IPS-20b (cell line): Measurements from ENCODE around the gene CHRDL1.
"Not testable (repeated sequence)": the region's sequence is repeated elsewhere in the genome, so short reads cannot be mapped to it uniquely, and the experiment has no call there.

ENCODE experiments used
- H3K27ac ChIP-seq: one replicate; pipeline ENCODE4 v1.5.1; 2013; ENCODE audit warnings: low read length
- H3K27me3 ChIP-seq: 2 replicates; pipeline ENCODE4 v1.6.1; 2013; ENCODE audit warnings: mild to moderate bottlenecking, low read length, inconsistent platforms; ENCODE audit not compliant: insufficient read depth
- H3K36me3 ChIP-seq: 2 replicates; pipeline ENCODE4 v1.6.1; 2013; ENCODE audit warnings: low read depth, mild to moderate bottlenecking, inconsistent platforms, low read length, moderate library complexity; ENCODE audit not compliant: insufficient read depth
- H3K4me1 ChIP-seq: 2 replicates; pipeline ENCODE4 v1.6.1; 2013; ENCODE audit warnings: mild to moderate bottlenecking, control low read depth, inconsistent platforms, low read length, moderate library complexity; ENCODE audit not compliant: insufficient read depth
- H3K4me3 ChIP-seq: 2 replicates; pipeline ENCODE4 v1.5.1; 2013; ENCODE audit warnings: mild to moderate bottlenecking, low read length, inconsistent platforms
- H3K9ac ChIP-seq: 2 replicates; pipeline ENCODE4 v1.6.1; 2013; ENCODE audit warnings: low read depth, mild to moderate bottlenecking, inconsistent platforms, low read length, moderate library complexity
- H3K9me3 ChIP-seq: 2 replicates; pipeline ENCODE4 v1.6.1; 2013; ENCODE audit warnings: mild to moderate bottlenecking, low read depth, low read length, inconsistent platforms; ENCODE audit not compliant: insufficient read depth

The CHRDL1 gene, protein sequence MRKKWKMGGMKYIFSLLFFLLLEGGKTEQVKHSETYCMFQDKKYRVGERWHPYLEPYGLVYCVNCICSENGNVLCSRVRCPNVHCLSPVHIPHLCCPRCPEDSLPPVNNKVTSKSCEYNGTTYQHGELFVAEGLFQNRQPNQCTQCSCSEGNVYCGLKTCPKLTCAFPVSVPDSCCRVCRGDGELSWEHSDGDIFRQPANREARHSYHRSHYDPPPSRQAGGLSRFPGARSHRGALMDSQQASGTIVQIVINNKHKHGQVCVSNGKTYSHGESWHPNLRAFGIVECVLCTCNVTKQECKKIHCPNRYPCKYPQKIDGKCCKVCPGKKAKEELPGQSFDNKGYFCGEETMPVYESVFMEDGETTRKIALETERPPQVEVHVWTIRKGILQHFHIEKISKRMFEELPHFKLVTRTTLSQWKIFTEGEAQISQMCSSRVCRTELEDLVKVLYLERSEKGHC

DNA sequence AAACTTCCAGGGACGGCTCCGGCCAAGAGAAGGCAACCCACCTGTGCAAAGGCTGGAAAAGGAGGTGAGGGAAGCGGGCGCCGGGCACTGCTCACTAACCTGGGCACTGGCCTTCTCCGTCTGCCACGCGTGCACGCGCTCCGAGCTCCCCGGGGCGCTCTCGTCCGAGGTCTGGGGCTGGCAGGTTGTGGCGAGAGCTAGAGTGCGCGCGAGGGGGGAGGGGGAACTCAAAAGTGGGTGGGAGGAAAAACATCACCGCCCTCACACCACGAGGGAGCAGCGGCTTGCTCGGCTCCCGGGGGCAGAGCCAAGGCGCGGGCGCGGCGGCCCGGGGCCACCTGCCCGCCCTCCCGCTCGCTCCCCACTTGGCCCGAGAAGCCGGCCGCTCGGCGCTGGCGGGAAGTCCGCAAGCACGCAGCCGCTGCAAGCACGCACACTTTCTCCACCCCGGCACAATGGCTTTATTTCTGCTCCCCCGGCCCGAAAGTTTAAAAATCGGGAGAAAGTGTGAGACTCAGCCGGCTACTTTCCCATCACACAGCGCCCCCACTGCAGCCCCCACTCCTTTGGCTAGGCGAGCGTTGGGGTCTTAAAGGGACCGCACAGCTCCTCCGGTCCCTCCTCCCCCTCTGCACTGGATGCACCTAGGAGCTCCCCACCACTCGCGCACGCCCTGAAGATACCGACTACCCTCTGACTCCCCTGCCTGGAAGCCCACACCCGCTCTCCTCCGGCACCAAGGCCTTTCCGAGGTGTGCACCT is at the start of gene CHRDL1:
Gene CHRDL1 (minus strand): TSS at position 173 of the 762 bp plus-strand sequence. CDS start 3,636 bp downstream, outside the sequence.
- Histone ChIP-seq H3K27me3 (peaks cover 26% of the 10 kb centered on the region), H3K9me3 (no peaks in the 10 kb centered on the region), H3K4me3 (peak within 1 kb of the TSS; percentile 70)

DNA sequence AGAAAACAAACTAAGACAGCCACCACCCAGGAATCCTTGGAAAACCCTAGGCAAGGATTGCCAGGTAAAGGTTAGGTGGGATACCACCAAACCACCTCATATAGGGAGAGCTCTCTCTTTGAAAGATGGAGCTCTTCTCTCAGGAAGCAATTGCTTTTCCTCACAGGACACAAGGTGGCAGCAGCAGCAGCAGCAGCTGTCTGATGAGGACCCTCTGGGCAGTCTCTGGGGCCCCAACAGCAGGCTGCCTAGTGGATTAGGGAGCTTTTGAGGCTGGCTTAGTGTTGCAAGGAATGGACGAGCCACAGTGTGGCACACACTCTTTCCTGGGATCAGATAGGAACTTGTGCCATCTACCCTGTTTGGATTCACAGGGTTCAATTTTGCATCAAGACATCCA is 41.4 kb upstream of the CHRDL1 start:
- Histone ChIP-seq H3K27me3 (no peaks in the 10 kb centered on the region), H3K36me3 (no peaks in the 10 kb centered on the region), H3K4me1 (no peaks in the 10 kb centered on the region), H3K4me3 (no peak overlapping the region), H3K27ac (no peak overlapping the region), H3K9me3 (no peaks in the 10 kb centered on the region), H3K9ac (no peak overlapping the region)

More for the DNA sequence above, at the start of gene CHRDL1:
- no peak within 1 kb of the TSS for H3K27ac ChIP-seq
- H3K9ac ChIP-seq = peak within 1 kb of the TSS; percentile 70
- no peaks in the 10 kb centered on the region for H3K36me3 ChIP-seq
- H3K4me1 ChIP-seq = no peaks in the 10 kb centered on the region

DNA sequence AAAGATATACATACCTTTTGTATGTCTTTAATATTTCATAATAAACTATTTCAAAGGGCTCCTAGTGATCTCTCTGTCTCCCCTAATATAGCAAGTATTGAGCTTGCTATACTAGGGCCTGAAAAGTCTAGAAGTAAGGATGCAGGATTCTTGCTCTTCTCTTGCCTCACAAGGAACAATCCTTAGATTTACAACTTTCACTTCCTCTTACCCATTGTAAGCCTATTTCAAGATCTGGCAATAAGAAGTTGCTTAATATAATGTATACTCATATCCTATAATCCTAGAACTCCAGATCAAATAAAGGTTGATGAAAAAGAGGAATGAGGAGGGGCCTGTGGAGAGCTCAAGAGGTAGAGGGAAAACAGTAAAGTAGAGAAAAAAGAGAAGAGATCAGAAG is 40.8 kb upstream of the CHRDL1 start:
- Histone ChIP-seq H3K27ac (no peak overlapping the region), H3K27me3 (no peaks in the 10 kb centered on the region), H3K9me3 (no peaks in the 10 kb centered on the region), H3K9ac (no peak overlapping the region), H3K36me3 (no peaks in the 10 kb centered on the region), H3K4me1 (no peaks in the 10 kb centered on the region), H3K4me3 (no peak overlapping the region)

DNA sequence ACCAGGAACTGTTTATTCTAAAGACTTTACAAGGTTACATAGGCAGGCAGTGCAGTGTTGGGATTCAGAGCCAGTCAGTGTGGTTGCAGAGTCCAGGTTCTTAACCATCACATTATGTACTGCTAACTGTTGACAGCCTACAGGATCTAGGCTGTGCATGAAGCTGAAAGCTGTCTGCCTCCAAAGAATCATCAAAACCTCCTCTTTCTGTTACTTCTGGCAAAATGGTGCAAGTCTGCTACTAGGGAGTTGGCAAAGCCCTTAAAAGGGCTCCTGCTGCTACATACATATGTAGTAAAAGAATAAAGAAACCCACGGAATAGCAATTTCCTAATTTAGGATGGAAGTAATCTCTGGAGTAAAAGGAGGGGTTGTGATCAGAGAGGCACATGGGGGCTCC is 40.4 kb upstream of the CHRDL1 start:
- H3K9ac ChIP-seq = no peak overlapping the region
- no peak overlapping the region for H3K27ac ChIP-seq
- no peaks in the 10 kb centered on the region for H3K27me3 ChIP-seq
- H3K4me3 ChIP-seq = no peak overlapping the region
- no peaks in the 10 kb centered on the region for H3K9me3 ChIP-seq
- no peaks in the 10 kb centered on the region for H3K4me1 ChIP-seq
- H3K36me3 ChIP-seq = no peaks in the 10 kb centered on the region

DNA sequence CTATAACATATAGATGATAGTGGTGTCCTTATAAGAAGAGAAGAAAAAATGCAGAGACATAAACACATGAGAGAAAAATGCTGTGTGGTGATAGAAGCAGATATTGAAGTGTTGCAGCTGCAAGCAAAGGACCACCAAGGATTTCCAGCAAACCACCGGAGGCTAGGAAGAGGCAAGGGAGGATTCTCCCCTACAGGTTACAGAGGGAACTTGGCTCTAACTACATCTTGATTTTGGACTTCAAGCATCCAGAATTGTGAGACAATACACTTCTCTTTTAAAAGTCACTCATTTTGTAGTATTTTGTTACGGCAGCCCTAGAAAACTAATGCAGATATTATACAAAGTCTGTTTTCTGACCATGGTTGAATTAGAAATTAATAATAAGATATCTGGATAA is 30.4 kb upstream of the CHRDL1 start:
- no peaks in the 10 kb centered on the region for H3K36me3 ChIP-seq
- no peak overlapping the region for H3K9ac ChIP-seq
- no peaks in the 10 kb centered on the region for H3K4me1 ChIP-seq
- H3K27me3 ChIP-seq = no peaks in the 10 kb centered on the region
- H3K9me3 ChIP-seq = no peaks in the 10 kb centered on the region
- H3K27ac ChIP-seq = no peak overlapping the region
- no peak overlapping the region for H3K4me3 ChIP-seq

DNA sequence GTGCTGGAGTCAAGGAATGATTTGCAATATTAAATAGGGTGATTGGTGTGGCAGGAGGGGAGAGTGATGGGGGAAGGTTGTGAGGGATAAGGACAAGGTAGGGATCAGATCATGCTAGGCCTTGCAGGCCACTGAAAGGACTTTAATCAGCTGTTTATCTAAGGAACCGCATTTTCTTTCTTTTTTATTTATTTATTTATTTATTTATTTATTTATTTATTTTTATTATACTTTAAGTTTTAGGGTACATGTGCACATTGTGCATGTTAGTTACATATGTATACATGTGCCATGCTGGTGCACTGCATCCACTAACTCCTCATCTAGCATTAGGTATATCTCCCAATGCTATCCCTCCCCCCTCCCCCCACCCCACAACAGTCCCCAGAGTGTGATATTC is 20.9 kb upstream of the CHRDL1 start:
- not testable (repeated sequence) for H3K36me3 ChIP-seq, H3K4me3 ChIP-seq, H3K9me3 ChIP-seq, H3K27ac ChIP-seq, H3K4me1 ChIP-seq, H3K9ac ChIP-seq, H3K27me3 ChIP-seq

DNA sequence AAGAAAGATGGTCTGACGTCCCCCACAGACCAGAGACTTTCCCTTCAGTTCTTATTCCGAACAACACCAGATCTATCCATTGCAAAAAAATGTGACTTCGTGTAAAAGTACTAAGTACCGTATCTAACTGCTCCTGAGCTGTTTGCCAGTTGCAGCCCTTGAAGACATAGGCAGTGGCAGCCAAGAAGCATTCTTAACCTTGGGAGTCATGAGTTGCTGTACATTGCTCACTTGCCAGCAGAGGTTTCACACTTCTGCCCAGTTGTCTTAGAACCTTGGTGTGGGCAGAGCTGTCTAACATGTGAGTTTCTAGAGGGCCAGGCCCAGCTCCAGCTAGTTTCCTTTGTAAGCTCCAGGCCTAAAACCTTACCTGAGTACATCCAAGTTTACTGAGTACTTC is 10.5 kb upstream of the CHRDL1 start:
- Histone ChIP-seq H3K9ac (no peak overlapping the region), H3K4me3 (no peak overlapping the region), H3K27me3 (no peaks in the 10 kb centered on the region), H3K9me3 (no peaks in the 10 kb centered on the region), H3K36me3 (no peaks in the 10 kb centered on the region), H3K27ac (no peak overlapping the region), H3K4me1 (no peaks in the 10 kb centered on the region)

DNA sequence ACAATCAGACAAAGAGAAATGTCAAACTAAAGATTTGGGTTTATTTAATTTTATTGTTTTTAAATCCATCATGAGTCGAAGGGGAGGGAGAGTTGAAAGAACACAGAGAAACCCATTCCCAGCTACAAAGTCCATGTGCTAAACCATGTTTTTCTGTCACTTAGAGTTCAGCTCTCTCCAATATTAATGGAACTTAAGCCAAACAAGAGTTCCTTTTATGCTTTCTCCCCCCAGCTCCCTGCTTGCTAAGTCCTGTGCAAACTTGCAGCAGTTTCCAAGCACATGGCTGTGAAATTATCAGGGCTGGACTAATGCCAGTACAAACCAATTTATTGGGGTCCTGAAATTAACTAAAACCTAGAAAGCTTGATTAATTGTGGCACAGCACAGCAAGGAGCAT is 9.7 kb upstream of the CHRDL1 start:
- Histone ChIP-seq H3K9me3 (no peaks in the 10 kb centered on the region), H3K27me3 (no peaks in the 10 kb centered on the region), H3K9ac (no peak overlapping the region), H3K4me3 (no peak overlapping the region), H3K4me1 (no peaks in the 10 kb centered on the region), H3K36me3 (no peaks in the 10 kb centered on the region), H3K27ac (no peak overlapping the region)

DNA sequence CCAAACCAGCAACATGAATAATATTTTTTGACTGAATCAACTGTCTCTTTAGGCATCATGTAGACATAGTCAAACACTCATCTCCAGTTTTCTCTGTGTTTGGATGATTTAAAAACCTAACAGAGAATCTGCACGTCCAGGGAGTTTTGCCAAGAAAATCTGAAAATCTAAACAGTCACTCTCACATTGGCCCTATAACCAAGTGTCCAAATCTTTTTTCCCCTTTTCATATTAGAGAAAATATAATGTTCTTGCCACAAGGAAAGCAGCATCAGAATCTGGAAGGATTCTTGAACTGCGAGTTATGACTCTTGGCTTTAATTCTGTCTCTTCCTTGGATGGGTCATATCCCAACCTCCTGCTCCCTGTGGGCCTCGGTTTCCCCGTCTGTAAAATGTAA is 8.8 kb upstream of the CHRDL1 start:
- no peaks in the 10 kb centered on the region for H3K36me3 ChIP-seq
- no peak overlapping the region for H3K4me3 ChIP-seq
- H3K9ac ChIP-seq = no peak overlapping the region
- no peak overlapping the region for H3K27ac ChIP-seq
- H3K9me3 ChIP-seq = no peaks in the 10 kb centered on the region
- no peaks in the 10 kb centered on the region for H3K27me3 ChIP-seq
- H3K4me1 ChIP-seq = no peaks in the 10 kb centered on the region

DNA sequence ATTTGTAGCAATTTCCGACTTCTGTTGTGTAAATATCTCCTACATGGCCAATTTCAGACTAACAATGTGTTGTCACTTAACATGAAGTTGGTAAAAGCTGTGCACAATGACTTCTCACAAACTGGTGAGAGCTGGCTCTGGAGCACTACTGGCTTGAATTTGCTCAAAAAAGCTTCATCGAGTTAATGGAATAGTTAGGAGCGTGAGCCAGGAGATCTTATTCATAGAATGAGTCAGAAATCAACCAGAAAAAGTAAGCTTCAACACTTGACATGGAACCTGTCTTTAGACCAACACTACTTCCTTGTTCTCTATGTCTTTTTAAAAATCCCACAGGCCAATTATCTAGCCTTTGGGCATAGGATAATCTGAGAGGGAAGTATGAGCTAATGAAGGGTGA is 7.9 kb upstream of the CHRDL1 start:
- Histone ChIP-seq H3K9ac (no peak overlapping the region), H3K27me3 (no peaks in the 10 kb centered on the region), H3K36me3 (no peaks in the 10 kb centered on the region)

DNA sequence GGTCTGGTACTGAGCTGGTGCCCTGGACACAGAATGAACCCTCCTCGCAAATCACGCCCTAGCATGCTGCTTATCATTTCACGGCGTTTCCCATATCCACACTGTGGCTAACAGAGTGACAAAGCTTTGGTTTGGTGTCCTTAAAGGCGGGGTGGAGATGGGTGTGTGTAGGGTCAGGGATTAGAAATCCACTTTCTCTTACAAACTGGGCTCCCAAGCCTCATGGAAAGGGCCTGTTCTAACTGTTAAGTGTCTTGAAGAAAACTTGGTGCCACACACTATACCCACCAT is 735 bp upstream of the CHRDL1 start:
- peaks cover 26% of the 10 kb centered on the region for H3K27me3 ChIP-seq
- H3K27ac ChIP-seq = no peak overlapping the region
- H3K9me3 ChIP-seq = no peaks in the 10 kb centered on the region
- no peaks in the 10 kb centered on the region for H3K4me1 ChIP-seq
- H3K36me3 ChIP-seq = no peaks in the 10 kb centered on the region
- peak overlapping the region; percentile 70 for H3K4me3 ChIP-seq
- H3K9ac ChIP-seq = peak overlapping the region; percentile 70

More for the DNA sequence above, 7.9 kb upstream of the CHRDL1 start:
- Histone ChIP-seq H3K9me3 (no peaks in the 10 kb centered on the region), H3K27ac (no peak overlapping the region), H3K4me3 (no peak overlapping the region), H3K4me1 (no peaks in the 10 kb centered on the region)

DNA sequence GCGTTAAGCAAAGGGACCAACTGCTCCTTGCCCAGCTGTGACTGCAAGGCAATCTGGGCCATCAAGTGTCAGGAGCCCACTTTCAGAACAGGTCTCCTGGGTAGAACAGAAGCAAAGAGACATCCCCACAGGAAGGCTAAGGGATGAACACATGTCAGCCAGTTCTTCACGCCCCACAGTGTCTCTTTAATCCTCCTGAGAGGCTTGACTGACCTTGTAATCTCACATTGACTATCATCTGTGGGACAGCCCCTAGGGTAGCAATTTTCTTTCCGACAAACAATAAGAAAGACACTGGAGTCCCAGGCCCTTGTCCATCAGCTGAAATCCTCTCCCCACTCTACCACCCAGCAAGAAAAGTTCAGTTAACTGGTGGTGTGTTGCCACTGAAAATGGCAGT is 1.0 kb downstream of the CHRDL1 start:
- no peaks in the 10 kb centered on the region for H3K9me3 ChIP-seq
- H3K27ac ChIP-seq = no peak overlapping the region
- H3K4me3 ChIP-seq = peak overlapping the region; percentile 70; the same call in 1 of the 2 replicates
- no peaks in the 10 kb centered on the region for H3K4me1 ChIP-seq
- no peaks in the 10 kb centered on the region for H3K36me3 ChIP-seq
- peaks cover 26% of the 10 kb centered on the region for H3K27me3 ChIP-seq
- H3K9ac ChIP-seq = peak overlapping the region; percentile 70; the same call in 1 of the 2 replicates
